WI38 (cell line): Measurements from ENCODE around the gene STEAP3.

Experiments
- H3K4me3 ChIP-seq: 2 replicates; pipeline ENCODE4 v1.5.1; 2011; ENCODE audit warnings: low read depth, mild to moderate bottlenecking, control low read depth, low read length
- CTCF ChIP-seq: IDR thresholded peaks from 2 replicates; pipeline ENCODE4 v1.5.1; 2012; ENCODE audit warnings: low read depth, mild to moderate bottlenecking, control low read depth, low read length

Gene STEAP3

GRCh38 chr2:119197529-119198239 is 25.9 kb upstream of the STEAP3 start:
- H3K4me3 ChIP-seq: no peak overlapping the region
- TF ChIP-seq CTCF: no peak

GRCh38 chr2:119198240-119198840 is 25.3 kb upstream of the STEAP3 start:
- no peak for TF ChIP-seq CTCF
- H3K4me3 ChIP-seq: no peak overlapping the region

DNA sequence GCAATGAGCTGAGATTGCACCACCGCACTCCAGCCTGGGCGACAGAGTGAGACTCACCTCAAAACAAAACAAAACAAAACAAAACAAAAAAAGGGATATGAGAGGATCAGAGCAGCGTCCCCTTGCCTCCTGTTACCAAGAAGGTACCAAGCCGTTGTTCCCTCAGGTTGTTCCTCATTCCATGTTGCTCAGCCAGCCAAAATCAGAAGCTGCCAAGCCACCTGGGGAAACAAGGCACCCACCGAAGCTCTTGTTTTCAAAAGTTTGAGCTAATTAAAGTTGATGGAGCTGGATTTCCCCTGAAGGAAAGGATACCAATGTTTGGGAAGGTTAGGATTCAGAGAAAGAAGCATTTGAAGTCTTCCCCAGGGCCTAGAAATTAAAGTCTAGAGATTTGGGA is 21.8 kb upstream of the STEAP3 start:
- H3K4me3 ChIP-seq: no peak overlapping the region
- no peak for TF ChIP-seq CTCF

DNA sequence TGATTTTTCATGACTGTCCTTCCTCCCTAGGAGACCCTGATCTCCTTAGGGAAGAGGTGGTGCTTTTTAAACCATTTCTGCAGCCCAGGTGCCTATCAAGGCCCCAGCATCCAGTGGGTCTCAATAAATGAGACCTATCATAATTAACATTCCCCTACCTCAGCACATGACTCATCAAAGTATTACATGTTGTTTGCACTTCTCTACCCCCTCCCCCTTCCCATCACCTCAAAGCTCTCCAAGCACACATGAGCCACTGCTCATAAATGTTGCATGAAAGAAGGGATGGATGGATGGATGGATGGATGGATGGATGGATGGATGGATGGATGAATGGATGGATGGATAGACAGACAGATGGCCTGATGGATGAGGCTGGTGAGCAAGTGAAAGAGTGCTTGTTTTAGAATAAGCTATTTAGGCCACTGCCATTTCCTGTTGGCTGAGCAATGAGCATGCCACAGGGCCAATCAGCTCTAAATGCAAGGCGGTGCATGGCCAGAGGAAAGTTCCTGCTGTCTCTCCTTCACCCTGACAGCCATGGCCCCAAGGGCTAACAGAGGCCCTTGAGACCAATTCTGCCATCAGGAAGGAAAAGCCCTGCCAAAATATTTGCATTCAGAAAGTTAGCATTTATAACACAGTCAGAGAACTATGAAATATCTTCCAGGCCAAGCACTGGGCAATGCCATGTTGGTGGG is 20.9 kb upstream of the STEAP3 start:
- no peak for TF ChIP-seq CTCF
- no peak overlapping the region for H3K4me3 ChIP-seq

GRCh38 chr2:119204525-119204924 is 19.1 kb upstream of the STEAP3 start:
- TF ChIP-seq CTCF: no peak
- no peak overlapping the region for H3K4me3 ChIP-seq

GRCh38 chr2:119205001-119205706 is 18.5 kb upstream of the STEAP3 start:
- TF ChIP-seq CTCF: no peak

More at GRCh38 chr2:119205001-119205706, 18.5 kb upstream of the STEAP3 start:
- H3K4me3 ChIP-seq: no peak overlapping the region
